ENCODE measurements around the gene ZNF530.

ZNF530 gene

GRCh38 chr19:57599761-57600383 is at the start of gene ZNF530:
TSS of gene ZNF530 (plus strand) at chr19:57599885. CDS start at chr19:57604346, 4,461 bp downstream.
- Histone ChIP-seq H3K4me3 (ENCODE audit: low read length) (peak within 1 kb of the TSS; percentile 81), H3K9me3 (ENCODE audit: low read length) (peaks cover 3% of the 10 kb centered on the region), H3K36me3 (ENCODE audit: insufficient read depth, low read length) (peaks cover 12% of the 10 kb centered on the region), H2AFZ (ENCODE audit: low read depth, low read length) (peak within 1 kb of the TSS; percentile 86), H3K4me1 (ENCODE audit: insufficient read depth, low read length) (peaks cover 16% of the 10 kb centered on the region), H3K27me3 (ENCODE audit: insufficient read depth, low read length) (no peaks in the 10 kb centered on the region)

DNA sequence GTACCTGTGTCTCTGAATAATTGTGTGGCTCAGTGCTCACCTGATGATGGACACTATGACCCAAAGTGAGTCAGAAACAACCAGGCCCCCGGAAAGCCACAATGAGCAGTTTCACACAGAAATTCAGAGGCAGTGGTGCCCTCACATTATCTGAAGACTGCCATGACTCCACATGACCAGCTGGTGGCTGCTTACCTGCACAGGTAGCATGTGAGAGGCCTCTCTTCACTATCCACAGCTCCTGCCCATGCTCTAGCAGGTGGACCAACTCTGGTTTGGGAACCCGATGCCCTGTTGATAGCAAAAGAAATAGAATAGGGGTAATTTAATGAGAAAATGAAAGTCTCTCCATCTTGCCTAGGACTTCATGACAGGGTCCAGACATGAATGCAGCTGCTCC is 47.3 kb upstream of the ZNF530 start:
- no peak overlapping the region for H3K4me3 ChIP-seq (ENCODE audit: low read length)
- peaks cover 85% of the 10 kb centered on the region for H3K36me3 ChIP-seq (ENCODE audit: insufficient read depth, low read length)
- H3K27me3 ChIP-seq (ENCODE audit: insufficient read depth, low read length), result no peaks in the 10 kb centered on the region
- peaks cover 54% of the 10 kb centered on the region for H3K9me3 ChIP-seq (ENCODE audit: low read length)
- no peak overlapping the region for H2AFZ ChIP-seq (ENCODE audit: low read depth, low read length)
- H3K4me1 ChIP-seq (ENCODE audit: insufficient read depth, low read length), result peaks cover 1% of the 10 kb centered on the region

DNA sequence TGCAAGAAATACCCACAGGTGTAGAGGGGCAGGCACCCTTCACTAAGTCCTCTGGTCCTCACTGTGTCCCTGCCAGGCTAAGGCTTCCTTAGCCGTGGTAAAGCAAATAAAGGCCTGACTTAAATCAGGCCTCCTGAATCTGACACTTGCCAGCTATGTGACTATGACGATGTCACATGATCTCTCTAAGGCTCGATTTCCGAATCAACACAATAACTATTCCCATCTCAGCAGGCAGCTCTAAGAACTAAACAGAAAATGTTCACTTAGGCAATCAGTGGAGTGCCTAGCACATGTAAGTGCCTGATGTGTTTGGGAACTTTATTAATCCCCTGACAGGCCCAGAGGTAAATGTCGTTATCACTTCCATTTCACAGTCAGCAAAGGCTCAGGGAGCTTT is 42.0 kb upstream of the ZNF530 start:
- peak overlapping the region; percentile 86 for H3K4me3 ChIP-seq (ENCODE audit: low read length)

DNA sequence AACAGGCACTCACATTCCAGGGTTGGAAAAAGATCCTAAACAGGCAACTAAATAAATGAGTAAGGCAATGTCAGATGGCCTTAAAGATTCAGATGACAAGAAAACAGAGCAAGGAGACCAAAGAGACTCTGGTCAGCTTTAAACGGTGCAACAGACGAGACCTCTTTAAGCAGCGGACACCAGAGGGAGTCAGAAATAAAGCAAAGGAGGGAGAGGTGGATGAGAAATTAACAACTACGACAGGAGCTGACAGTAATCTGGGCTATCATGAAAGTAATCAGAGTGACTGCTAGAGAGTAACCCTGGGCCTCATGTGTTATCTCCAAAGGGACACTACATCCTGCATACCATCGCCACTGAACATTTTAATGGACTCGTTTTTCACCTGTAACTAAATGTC is 41.2 kb upstream of the ZNF530 start:
- Histone ChIP-seq H3K4me3 (ENCODE audit: low read length) (peak overlapping the region; percentile 86), H3K27me3 (ENCODE audit: insufficient read depth, low read length) (no peaks in the 10 kb centered on the region), H3K36me3 (ENCODE audit: insufficient read depth, low read length) (peaks cover 29% of the 10 kb centered on the region), H3K9me3 (ENCODE audit: low read length) (peaks cover 19% of the 10 kb centered on the region), H3K4me1 (ENCODE audit: insufficient read depth, low read length) (peaks cover 16% of the 10 kb centered on the region), H2AFZ (ENCODE audit: low read depth, low read length) (no peak overlapping the region)

More for the DNA sequence above, 42.0 kb upstream of the ZNF530 start:
- Histone ChIP-seq H3K9me3 (ENCODE audit: low read length) (peaks cover 25% of the 10 kb centered on the region), H3K4me1 (ENCODE audit: insufficient read depth, low read length) (peaks cover 16% of the 10 kb centered on the region), H3K27me3 (ENCODE audit: insufficient read depth, low read length) (no peaks in the 10 kb centered on the region), H3K36me3 (ENCODE audit: insufficient read depth, low read length) (peaks cover 38% of the 10 kb centered on the region), H2AFZ (ENCODE audit: low read depth, low read length) (no peak overlapping the region)

GRCh38 chr19:57559008-57559403 is 40.7 kb upstream of the ZNF530 start:
- Histone ChIP-seq H3K9me3 (ENCODE audit: low read length) (peaks cover 19% of the 10 kb centered on the region), H2AFZ (ENCODE audit: low read depth, low read length) (peak overlapping the region; percentile 58), H3K36me3 (ENCODE audit: insufficient read depth, low read length) (peaks cover 24% of the 10 kb centered on the region), H3K4me1 (ENCODE audit: insufficient read depth, low read length) (peaks cover 16% of the 10 kb centered on the region), H3K4me3 (ENCODE audit: low read length) (peak overlapping the region; percentile 86), H3K27me3 (ENCODE audit: insufficient read depth, low read length) (no peaks in the 10 kb centered on the region)

DNA sequence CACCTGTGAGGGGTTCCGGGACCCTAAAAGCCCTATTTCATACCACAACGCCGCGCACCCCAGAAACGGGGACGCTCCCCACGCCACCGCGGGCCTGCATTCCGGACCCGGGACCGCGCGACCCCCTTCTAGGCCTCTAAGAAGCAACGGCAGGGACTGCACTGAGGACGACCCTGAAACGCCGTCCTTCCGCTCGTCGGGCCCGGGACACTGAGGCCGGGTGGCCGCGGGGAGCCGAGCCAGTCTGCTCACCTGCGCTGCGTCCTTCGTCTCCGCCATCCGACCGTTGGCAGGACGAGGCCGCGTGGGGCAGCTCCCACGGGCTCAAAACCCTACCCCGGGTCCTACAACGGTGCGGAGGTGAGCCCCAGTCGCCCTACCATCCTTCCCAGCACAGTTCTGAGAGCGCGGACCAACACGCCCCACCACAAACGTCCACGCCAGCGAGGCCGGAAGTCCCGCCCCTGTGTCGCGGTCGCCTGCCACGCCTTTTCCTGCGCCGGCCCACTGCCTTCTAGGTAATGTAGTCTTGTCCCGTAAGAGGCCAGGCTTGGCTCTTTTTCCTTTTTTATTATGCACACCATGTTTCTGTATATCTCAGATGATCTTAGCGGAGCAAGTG is 40.2 kb upstream of the ZNF530 start, which contains the start of gene ZNF550:
TSS of gene ZNF550 (minus strand) at position 460 of the 622 bp plus-strand sequence. CDS start at position 279, 181 bp downstream.
- Histone ChIP-seq H3K9me3 (ENCODE audit: low read length) (peaks cover 16% of the 10 kb centered on the region), H3K27me3 (ENCODE audit: insufficient read depth, low read length) (no peaks in the 10 kb centered on the region), H3K4me1 (ENCODE audit: insufficient read depth, low read length) (peaks cover 16% of the 10 kb centered on the region), H3K4me3 (ENCODE audit: low read length) (peak within 1 kb of the TSS; percentile 86), H2AFZ (ENCODE audit: low read depth, low read length) (peak within 1 kb of the TSS; percentile 58), H3K36me3 (ENCODE audit: insufficient read depth, low read length) (peaks cover 19% of the 10 kb centered on the region)

DNA sequence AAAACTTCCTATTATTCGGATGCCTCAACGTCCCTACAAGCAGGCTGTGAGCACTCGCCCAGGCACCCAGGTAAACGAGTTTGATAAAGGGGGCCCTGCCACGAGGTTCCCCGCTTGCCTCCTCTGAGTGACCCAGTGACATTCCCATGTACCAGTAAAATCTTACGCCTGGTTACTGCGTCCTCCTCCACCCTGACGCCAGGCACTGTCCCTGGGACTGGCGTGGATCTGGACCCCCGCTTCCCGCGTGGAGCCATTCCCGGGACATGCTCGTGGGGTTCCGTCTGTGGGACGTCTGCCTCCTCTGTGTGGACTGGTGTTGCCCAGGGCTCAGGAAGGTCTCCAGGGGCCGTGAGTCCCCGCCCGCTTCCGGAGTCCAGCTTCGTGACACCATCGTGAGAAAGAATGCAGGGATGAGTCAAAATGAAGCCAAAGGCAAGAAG is 39.6 kb upstream of the ZNF530 start:
- Histone ChIP-seq H3K36me3 (ENCODE audit: insufficient read depth, low read length) (peaks cover 14% of the 10 kb centered on the region), H3K9me3 (ENCODE audit: low read length) (peaks cover 15% of the 10 kb centered on the region), H3K27me3 (ENCODE audit: insufficient read depth, low read length) (no peaks in the 10 kb centered on the region), H3K4me1 (ENCODE audit: insufficient read depth, low read length) (peaks cover 16% of the 10 kb centered on the region), H3K4me3 (ENCODE audit: low read length) (peak overlapping the region; percentile 86), H2AFZ (ENCODE audit: low read depth, low read length) (peak overlapping the region; percentile 58)

DNA sequence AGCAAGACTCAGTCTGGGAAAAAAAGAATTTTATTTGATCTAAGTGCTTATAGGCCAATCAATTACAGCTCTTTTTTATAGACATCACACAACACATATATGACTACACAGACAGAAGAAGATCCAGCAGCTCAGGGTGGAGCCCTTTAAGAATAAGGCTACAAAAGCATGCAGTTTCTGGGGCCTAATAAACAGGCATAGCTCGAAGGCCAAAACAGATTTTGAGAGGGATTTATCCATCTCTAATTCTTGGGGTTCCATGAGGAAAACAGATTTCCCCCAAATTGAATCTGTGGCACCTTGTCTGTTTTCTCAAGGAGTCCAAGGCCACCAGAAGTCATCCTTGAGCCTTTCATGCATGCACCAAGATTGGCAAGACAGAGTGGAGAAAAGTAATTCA is 36.1 kb upstream of the ZNF530 start:
- peaks cover 4% of the 10 kb centered on the region for H3K4me1 ChIP-seq (ENCODE audit: insufficient read depth, low read length)
- H3K4me3 ChIP-seq (ENCODE audit: low read length), result no peak overlapping the region
- no peaks in the 10 kb centered on the region for H3K27me3 ChIP-seq (ENCODE audit: insufficient read depth, low read length)
- H3K9me3 ChIP-seq (ENCODE audit: low read length), result peaks cover 28% of the 10 kb centered on the region
- H3K36me3 ChIP-seq (ENCODE audit: insufficient read depth, low read length), result no peaks in the 10 kb centered on the region
- H2AFZ ChIP-seq (ENCODE audit: low read depth, low read length), result no peak overlapping the region

GRCh38 chr19:57566396-57567265 is 33.1 kb upstream of the ZNF530 start:
- H3K27me3 ChIP-seq (ENCODE audit: insufficient read depth, low read length), result no peaks in the 10 kb centered on the region
- no peaks in the 10 kb centered on the region for H3K4me1 ChIP-seq (ENCODE audit: insufficient read depth, low read length)
- peaks cover 45% of the 10 kb centered on the region for H3K9me3 ChIP-seq (ENCODE audit: low read length)
- peaks cover 10% of the 10 kb centered on the region for H3K36me3 ChIP-seq (ENCODE audit: insufficient read depth, low read length)
- H2AFZ ChIP-seq (ENCODE audit: low read depth, low read length), result no peak overlapping the region
- H3K4me3 ChIP-seq (ENCODE audit: low read length), result no peak overlapping the region

- Histone ChIP-seq H2AFZ (ENCODE audit: low read depth, low read length) (no peak overlapping the region), H3K4me1 (ENCODE audit: insufficient read depth, low read length) (no peaks in the 10 kb centered on the region), H3K9me3 (ENCODE audit: low read length) (peaks cover 80% of the 10 kb centered on the region), H3K4me3 (ENCODE audit: low read length) (no peak overlapping the region), H3K36me3 (ENCODE audit: insufficient read depth, low read length) (peaks cover 51% of the 10 kb centered on the region), H3K27me3 (ENCODE audit: insufficient read depth, low read length) (no peaks in the 10 kb centered on the region)
Observed at GRCh38 chr19:57570707-57571106, 29.0 kb upstream of the ZNF530 start.

- no peak overlapping the region for H2AFZ ChIP-seq (ENCODE audit: low read depth, low read length)
- peaks cover 84% of the 10 kb centered on the region for H3K9me3 ChIP-seq (ENCODE audit: low read length)
- peaks cover 67% of the 10 kb centered on the region for H3K36me3 ChIP-seq (ENCODE audit: insufficient read depth, low read length)
- H3K4me3 ChIP-seq (ENCODE audit: low read length), result no peak overlapping the region
- no peaks in the 10 kb centered on the region for H3K4me1 ChIP-seq (ENCODE audit: insufficient read depth, low read length)
- H3K27me3 ChIP-seq (ENCODE audit: insufficient read depth, low read length), result no peaks in the 10 kb centered on the region
Observed at GRCh38 chr19:57572415-57572947, 27.2 kb upstream of the ZNF530 start.

DNA sequence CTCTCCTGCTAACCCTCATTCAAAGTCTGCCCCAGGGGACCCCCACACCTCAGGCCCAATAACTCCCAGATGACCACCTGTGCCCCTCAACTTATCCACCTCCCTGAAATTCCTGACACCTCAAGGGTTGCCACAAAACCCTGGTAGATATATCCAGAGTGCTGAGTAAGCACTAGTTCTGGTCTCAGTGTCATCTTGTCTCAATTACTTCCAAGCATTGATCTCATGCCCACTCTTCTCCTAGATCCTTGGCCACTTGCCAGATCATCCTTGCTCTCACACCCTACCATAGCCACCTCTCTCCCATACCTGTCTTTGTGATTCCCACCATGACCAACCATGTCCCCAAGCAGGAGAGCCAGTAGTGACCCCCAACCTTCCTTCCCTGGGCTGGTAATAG is 23.0 kb upstream of the ZNF530 start:
- Histone ChIP-seq H2AFZ (ENCODE audit: low read depth, low read length) (no peak overlapping the region), H3K4me1 (ENCODE audit: insufficient read depth, low read length) (peaks cover 8% of the 10 kb centered on the region), H3K4me3 (ENCODE audit: low read length) (no peak overlapping the region), H3K27me3 (ENCODE audit: insufficient read depth, low read length) (no peaks in the 10 kb centered on the region), H3K9me3 (ENCODE audit: low read length) (peaks cover 59% of the 10 kb centered on the region), H3K36me3 (ENCODE audit: insufficient read depth, low read length) (peaks cover 61% of the 10 kb centered on the region)

Measured in neuron (in vitro differentiated cells).